ENCODE measurements around the gene MAIP1.

MAIP1 gene

DNA sequence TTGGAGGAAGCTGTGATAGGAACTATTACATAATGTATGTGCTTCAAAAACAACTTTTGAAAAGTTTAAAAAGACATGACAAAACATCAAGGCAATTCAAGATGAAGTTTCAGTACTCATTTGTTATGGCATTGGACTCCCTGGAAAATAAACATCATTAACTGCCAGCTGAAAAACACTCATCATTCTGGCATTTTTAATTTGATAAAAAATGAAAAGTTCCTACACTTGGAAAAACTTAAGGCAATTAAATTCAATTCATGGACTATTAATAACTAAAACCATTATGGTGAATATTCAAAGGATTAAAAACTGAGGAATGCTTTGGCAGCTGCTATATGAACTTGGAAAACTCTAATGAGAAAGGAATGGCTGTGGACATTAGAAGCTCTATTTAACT, 8.5 kb upstream of the MAIP1 start:
- DNase-seq (ENCODE audit: low read depth, low spot score), result no peak

DNA sequence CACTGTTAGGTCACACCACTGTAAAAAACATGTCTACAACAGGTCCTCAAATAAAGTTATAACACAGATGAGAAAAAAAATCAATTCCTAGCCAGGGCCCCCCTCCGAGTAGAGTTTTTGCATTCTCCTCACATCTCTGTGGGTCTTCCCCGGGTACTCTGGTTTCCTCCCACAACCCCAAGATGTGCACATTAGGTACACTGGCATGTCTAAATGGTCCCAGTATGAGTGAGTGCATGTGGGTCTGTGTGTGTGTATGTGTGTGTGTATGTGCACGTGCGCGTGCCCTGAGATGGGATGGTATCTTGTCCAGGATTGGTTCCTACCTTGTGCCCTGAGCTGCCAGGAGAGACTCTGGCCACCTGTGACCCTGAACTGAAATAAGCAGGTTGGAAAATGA, 5.0 kb upstream of the MAIP1 start:
- DNase-seq (ENCODE audit: low read depth, low spot score), result no peak

DNA sequence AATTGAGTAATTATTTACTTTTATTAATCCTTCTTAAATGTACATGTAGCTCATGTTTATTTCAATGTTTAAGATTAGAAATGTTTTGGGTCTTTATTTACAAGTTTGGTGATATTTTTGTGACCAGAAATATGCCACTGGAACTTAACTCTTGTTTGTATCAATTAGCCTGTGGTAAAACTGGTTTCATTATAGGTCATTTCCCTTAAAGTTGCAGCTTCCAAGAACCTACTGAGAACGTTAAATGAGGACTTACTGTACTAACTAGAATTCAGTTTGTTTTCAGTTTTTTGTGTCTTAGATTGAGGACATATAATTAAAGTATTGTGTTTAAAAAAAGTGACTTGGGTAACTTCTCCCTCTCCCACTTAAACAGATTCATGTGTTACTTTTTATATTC, 4.4 kb upstream of the MAIP1 start:
- no peak for DNase-seq (ENCODE audit: low read depth, low spot score)

DNA sequence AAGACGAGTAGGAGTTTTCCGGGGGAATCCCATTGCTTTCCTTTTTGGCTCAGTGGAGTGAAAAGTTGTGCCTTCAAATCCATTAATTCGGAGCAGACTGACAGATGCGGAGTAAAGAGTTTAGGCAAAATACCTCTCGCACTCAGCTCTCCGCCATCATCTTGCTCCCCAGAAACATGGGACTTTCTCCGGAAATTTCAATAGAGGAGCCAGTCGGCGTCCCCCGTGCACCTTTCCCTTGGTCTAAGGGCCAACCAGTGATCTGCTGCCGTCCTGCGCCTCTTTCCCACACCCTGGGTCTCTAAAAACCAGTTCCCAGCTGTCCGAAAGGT, 409 bp upstream of the MAIP1 start:
- DNase-seq (ENCODE audit: low read depth, low spot score), result no peak

DNA sequence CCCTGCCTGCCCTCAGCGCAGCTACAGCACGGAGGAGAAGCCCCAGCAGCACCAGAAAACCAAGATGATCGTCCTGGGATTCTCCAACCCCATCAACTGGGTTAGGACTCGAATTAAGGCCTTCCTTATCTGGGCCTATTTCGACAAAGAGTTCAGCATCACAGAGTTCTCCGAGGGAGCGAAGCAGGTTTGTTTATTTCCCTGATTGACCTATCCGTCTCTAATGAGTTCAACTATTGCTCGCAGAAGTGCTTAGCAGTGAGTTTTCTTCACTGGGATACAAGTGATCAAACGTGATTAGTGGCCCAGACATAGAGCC, 639 bp downstream of the MAIP1 start:
- no peak for DNase-seq (ENCODE audit: low read depth, low spot score)

DNA sequence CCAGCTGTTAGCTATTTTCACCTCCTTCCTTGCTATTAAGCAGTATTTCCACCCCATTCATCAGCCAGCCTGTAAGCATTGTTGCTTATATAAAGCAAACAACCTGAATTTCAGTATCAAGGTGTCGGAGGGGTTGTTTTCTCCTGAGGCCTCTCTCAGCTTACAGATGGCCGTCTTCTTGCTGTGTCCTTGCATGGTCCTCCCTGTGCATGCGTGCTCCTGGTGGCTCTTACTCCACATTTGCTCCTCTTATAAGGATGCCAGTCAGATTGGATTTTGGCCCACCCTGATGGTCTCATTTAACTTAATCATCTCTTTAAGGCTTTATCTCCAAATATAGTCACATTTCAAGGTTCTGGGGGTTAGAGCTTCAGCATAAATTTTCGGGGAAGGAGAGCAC, 2.6 kb downstream of the MAIP1 start:
- no peak for DNase-seq (ENCODE audit: low read depth, low spot score)

DNA sequence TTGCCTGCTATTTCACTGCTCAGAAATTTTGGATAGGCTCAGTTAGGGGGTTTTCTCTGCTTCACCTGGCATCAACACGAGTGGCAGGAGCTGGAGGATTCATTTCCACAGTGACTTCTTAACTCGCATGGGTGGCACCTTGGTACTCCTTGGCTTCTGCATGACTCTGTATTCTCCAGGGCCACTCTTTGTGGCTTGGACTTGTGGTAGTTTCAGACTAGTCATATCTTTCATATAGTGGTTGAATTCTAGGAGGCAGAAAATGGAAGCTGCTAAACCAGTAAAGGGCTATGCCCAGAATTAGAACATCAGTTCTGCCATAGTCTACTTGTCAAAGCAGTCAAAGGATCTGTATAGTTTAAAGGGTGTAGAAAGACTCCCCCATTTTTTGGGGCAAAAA, 6.8 kb downstream of the MAIP1 start:
- no peak for DNase-seq (ENCODE audit: low read depth, low spot score)

DNA sequence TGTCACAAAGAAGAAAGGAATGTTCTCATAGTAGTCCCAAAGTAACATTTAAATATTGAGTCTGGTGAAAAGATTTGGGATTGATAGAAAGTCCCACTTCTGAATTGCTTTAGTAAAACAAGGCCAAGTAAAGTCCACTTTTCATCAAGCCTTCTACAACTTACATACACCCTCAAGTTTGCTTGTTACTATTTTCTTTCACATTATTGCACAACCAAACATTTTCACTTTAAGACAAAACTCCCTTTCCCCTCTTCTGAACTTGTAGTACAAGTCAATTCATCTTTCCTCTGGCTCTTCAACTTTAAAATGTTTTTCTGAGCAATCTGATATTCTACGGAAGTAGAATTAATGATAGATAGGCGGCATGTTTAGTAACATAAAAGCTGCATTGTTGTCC, 11.0 kb downstream of the MAIP1 start:
- DNase-seq (ENCODE audit: low read depth, low spot score), result no peak

DNA sequence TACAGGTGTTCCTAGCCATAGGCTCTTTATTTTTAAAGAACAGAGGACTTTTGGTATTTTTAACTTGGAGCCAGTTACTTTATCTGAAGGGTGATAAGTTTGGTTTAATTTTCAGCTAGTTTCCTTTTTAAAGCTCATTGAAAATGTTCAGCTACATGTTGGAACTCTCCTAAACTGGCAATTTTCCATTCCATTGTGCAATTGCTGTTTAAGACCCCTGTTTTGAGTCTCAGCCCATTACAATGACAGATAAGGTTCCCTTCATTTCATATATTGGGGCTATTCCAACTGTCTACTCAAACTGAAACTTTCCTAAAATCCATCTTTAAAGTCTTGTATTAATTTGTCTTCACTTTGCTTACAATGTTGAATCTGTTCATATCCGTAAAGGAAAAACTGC, 11.6 kb downstream of the MAIP1 start:
- no peak for DNase-seq (ENCODE audit: low read depth, low spot score)

DNA sequence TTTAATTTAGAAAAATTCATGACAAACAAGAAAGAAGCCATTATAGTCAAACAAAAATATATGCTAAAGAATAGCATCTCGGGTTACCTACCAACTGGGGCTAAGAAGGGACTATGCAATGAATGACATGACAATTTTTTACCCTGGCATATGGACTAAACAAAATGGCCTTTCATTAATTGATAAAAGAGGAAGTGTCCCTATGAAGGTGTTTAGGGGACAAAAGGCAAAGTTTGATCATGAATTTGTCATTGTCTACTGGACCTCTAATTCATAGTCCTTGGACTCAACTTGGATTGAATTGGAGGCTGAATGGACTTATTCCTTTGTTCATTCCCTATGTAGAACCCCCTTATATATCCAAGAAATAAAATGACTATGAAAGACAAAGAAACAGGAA, 12.7 kb downstream of the MAIP1 start:
- no peak for DNase-seq (ENCODE audit: low read depth, low spot score)

DNA sequence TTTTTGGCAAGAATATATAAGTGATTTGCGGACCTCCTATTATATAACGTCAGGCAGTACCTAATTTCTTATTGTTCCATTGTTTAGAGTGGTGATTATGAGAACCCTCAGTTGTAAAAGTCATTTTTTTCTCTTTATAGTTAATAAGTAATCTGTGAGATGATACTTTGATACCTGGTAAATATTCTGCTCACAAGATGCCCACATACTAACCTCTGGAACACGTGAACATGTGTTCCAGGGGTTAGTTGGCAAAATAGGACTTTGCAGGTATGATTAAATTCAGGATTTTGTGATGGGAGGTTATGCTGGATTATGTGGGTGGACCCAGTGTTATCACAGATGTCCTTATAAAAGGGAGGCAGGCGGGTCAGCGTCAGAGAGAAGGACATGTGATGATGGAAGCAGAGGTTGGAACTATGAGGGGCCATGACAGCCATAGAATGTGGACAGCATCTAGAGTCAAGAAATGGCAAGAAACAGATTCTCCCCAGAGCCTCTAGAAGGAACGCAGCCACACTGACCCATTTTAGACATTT, 16.8 kb downstream of the MAIP1 start:
- no peak for DNase-seq (ENCODE audit: low read depth, low spot score)

DNA sequence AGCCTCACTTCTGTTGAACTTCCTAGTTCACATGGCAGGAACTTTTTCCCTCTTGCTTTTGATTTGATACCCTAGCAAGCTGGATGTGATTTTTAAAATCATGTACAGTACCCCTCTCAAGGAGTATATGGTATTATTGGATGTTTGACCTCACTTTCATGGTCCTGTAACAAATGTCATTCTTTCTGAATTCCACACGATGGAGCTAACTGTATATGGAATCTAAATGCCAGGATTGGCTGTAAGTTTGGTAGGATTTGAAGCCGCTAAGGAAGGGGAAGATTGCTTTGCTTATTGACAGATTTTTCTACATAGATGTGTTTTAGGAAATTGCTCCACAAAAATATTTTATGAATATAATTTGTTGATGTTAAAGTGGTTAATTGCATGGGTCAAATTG, 18.3 kb downstream of the MAIP1 start:
- DNase-seq (ENCODE audit: low read depth, low spot score), result no peak

DNA sequence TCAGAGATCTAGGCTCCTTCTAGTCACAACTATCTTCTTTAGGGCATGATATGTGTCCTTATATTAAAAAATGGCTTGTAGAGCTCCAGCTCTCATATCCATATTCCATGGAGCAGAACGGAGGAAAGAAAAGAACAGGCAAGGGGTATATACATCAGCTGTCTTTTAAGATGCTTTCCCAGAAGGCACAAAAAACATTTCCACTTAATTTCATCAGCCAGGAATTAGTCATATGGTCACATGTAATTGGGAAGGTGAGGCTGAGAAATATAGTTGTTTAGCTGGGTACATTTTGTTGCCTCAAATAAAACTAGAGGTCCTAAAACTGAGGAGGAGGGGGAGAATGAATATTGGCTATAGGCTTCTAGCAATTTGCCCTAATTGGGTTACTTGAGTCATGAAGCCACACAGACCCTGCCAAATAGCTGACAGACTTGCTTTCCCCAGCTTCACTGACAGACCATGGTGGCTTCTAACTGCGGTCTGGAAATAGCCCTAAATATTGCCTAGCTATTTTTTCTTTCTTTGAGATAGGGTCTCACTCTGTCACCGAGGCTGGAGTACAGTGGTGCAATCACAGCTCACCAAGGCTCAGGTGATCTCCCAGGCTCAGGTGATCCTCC, 20.0 kb downstream of the MAIP1 start:
- DNase-seq (ENCODE audit: low read depth, low spot score), result no peak

DNA sequence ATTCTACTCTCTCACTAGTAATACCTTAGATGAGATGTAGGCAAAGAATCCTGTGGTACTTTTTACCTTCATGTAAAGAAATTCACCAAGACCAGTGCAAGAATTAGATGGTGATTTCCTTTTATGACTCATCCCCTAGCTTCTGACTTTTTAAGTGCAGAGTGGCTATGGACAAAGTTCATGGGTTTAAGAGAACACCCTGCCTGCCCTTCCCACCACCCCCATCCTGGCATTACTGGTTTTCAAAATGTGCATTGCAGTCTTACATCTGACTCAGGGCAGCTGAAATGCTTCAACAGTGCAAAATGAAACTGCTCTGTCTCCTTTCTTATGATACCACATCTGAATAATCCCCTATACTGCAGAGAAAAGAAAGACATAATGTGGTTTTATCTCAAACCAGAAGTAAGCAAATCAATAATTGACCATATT, 22.6 kb downstream of the MAIP1 start:
- DNase-seq (ENCODE audit: low read depth, low spot score), result no peak

DNA sequence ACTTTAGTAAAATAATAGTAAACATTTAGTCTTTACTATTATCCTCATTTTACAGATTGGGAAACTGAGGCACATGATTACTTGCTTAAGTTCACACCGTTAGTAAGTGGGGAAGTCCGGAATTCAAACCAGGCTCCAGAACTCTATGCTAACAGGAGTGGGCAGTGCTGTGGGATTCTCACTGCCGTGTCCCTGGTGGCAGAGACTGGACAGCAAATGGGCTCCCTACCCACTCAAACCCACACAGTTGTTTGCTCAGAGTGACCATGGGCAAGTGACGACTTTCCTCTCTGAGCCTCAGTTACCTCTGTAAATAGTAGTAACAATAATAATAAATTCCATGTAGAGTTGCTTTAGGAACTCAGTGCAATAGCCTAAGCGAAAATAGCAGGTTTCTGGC, 24.0 kb downstream of the MAIP1 start:
- DNase-seq (ENCODE audit: low read depth, low spot score), result no peak

DNA sequence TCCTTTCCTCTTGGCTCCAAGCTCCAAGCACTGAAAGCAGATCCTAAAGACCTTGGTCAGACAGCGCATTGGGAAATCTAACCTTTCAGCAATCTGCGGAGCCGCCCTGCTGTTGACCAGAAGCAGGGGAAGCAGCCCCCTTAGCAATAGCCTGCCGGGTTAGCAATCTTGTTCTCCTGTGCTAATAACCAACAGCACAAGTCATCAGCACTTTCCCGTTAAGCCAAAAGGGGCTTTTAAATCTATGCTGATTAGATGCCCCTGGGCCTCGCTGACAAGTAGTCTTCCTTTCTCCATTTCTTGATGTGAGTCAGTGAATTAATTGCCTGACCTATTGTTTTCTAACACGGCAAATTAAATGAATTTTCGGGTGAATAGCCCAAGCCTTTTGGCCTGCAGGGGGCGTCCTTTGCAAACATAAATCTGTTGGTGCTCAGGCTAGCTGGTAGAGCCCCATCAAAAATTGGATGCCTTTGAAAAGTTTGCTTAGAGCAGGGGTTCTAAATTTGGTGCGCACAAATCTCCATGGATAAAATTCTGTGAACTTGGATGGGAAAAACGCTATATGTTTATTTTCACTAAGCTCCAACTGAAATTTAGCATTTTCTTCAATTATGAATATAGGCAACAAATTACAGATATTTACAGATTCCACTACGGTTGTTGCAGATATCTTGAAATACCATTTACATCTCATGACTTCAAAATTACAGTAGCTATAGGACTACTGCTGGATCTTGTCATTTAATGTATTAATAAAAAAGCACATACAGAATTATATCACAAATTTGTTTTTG, 24.6 kb downstream of the MAIP1 start:
- peak; percentile 74 for DNase-seq (ENCODE audit: low read depth, low spot score)

DNA sequence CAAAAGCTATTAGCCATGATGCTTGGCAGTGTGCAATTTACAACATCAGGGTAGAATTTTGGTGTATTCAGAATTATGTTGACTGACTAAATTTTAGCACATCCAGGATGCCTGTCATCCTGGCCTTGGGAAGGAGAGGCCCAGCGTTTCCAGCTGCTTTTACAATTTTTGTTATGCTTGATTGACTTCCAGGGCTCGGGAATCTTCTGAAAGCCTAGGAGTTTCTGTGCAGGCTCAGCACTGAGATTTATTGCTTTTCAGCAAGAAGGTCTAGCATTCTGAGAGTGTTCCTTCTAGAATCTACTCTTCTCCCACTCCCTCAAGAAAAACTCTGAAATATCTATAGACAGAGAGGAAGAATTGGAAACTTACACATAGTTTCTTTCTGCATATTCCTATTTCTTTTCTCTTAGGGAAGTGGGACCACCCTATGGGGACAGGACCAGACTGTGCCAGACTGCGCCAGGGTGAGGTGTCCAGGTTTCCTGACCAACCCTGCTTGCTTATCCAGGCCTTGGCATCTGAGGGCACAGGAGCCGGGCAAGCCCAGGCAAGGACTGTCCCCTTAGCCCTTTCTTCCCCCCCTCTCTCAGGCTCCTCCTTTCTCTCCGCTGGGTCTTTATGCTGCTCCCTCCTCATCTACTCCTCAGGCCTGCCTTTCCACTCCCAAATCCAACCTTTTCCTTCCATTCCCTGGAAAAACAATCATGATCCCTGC, 26.9 kb downstream of the MAIP1 start:
- no peak for DNase-seq (ENCODE audit: low read depth, low spot score)

DNA sequence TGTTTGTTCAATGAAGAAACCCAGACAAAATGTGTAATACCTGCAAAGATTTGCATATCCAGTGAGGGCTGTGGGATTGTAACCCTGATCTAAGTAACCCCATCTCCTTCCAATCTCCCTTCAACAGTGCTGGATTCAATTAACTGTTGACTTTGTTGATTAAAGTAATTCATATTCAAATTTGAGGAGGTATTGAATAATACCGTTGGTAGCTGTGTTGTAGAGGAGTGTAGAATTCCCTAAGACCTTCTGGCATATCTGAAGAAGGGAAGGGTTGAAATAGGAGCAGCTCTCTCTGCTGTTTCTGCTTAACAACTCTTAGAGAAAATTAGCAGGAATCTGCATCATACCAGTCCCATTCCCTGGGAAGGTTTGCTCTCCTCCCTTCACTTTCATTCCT, 28.2 kb downstream of the MAIP1 start:
- no peak for DNase-seq (ENCODE audit: low read depth, low spot score)

DNA sequence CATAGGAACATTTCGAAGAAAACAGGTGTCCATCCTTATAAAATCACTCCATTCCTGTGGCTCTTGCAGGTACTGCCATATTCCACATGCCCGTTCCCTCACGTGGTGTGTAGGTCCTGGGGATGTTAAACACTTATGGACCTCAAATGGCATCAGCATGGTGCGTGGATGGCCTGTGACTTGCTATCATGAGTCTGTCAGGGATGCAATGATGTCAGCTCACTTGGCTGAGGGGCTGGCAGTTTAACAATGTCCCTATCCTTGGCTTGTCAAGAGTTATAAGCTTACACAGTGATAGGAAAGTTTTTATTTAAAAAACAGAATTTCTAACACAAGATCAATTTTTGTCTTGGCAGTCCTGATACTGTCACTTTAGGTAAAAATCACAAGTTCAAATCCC, 28.8 kb downstream of the MAIP1 start:
- no peak for DNase-seq (ENCODE audit: low read depth, low spot score)

DNA sequence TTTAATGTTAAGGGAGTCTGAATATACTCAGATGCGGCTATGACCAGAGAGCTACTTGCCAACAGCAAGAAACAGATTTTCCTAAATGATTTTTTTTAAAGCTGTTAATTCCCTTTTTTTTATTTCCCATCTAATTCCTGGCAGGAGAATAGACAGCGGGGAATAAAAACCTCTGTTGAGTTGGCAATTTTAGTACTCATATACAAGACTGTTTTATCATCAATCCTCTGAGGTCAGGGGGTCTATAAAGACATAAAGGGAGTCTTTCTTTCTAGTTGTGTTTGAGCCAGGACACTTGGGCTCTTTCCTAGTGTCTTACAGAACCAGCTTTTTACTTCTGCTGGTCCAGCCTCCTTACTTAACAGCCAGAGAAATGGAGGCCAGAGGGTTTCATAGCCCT, 29.4 kb downstream of the MAIP1 start:
- DNase-seq (ENCODE audit: low read depth, low spot score), result no peak

DNA sequence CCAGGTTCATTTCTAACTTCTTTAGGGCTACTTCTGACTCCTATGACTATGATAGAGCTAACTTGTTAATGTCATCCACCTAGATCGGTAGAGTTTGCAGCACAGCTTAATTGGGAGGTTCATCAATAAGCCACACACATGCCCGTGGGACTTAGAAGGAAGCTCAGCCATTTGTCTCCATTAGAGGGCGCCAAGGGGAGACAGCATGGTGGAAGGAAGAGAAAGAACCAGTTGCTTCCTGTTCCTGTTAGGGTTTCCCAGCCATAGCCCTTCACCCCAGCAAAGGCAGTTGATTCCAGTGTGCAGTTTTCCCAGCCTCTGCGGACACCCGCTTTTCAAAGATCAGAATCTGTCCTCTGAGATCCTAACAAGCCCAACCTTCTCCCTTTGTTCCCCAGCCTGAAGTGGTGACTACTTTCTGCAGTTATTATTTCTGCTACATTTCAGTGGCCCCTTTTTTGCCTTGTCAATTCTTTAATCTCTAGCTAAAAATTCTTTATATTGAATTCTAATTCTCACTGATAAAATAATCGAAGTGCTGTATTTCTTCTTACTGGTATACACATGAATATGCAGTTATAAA, 30.3 kb downstream of the MAIP1 start:
- DNase-seq (ENCODE audit: low read depth, low spot score), result peak; percentile 10

DNA sequence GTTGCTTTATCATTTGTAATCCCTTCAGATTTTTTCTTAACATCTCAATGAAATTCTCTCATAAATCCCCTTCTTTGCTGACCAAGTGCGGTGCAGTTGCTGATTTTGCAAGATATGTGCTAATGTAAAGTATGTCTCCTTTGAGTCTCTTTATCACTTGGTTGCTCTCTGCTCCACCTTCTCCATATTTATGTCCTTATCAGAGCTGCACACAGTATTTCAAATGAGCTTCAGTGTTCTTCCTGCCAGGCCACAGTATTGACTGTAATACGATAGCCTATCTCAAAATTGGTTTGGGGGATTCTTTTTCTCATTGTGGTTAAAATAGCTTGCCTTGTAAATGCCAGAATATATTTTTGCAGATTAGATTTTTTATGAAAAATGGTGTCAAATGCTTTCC, 32.2 kb downstream of the MAIP1 start:
- DNase-seq (ENCODE audit: low read depth, low spot score), result no peak

DNA sequence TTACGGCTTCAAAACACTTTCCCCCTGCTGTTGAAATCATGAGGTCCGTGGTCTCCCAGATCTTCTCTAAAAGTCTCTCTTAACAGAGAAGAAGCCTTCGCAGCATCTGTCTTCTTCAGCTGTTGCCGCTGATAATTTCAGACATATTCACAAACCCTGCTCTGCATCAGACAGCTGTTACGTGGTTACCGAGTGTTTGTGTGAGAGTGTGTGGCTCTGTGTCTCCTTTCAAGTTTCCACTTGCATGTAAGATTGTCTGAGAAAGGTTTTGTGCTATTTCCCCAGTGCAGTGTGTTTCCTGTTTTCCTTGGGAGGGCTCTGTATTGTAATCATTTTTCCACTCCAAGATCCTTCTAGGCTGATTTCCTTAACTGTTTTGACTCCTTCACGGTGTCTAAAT, 32.8 kb downstream of the MAIP1 start:
- no peak for DNase-seq (ENCODE audit: low read depth, low spot score)
